AG10803 (cell line): ENCODE measurements around the gene SLC4A4.

Experiments used
- DNase-seq: peaks from one replicate; pipeline ENCODE4 v3.0.0; 2010; ENCODE audit warnings: low read depth
- H3K4me3 ChIP-seq: 2 replicates; pipeline ENCODE4 v1.5.1; 2011; ENCODE audit warnings: mild to moderate bottlenecking, low read length, control low read depth
- TF ChIP-seq, protein P1 (sequence below): conservative IDR thresholded peaks from 2 replicates; pipeline ENCODE4 v1.5.1; 2011; ENCODE audit warnings: mild to moderate bottlenecking, low read length, control low read depth, inconsistent platforms

Gene SLC4A4

DNA sequence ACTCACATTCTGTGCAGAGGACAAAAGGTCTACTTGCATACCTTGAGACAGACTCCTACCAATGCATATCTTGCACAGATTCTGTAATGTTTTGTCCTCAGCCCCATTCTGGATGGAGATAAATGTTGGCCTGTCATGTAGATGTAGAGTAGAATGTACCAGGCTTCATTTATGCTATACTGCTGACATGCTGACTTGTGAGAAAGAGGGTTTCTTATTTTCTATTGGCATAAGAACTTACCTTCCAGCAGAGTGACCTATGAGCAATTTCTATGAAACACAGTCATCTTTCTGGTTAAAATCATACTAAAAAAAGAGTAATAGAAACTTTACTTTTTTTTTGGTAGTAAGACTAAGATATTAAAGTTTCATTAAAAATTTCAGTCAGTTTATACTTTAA, 17.2 kb downstream of the SLC4A4 start:
- H3K4me3 ChIP-seq: no peak overlapping the region
- no peak for DNase-seq
- TF ChIP-seq, protein P1, sequence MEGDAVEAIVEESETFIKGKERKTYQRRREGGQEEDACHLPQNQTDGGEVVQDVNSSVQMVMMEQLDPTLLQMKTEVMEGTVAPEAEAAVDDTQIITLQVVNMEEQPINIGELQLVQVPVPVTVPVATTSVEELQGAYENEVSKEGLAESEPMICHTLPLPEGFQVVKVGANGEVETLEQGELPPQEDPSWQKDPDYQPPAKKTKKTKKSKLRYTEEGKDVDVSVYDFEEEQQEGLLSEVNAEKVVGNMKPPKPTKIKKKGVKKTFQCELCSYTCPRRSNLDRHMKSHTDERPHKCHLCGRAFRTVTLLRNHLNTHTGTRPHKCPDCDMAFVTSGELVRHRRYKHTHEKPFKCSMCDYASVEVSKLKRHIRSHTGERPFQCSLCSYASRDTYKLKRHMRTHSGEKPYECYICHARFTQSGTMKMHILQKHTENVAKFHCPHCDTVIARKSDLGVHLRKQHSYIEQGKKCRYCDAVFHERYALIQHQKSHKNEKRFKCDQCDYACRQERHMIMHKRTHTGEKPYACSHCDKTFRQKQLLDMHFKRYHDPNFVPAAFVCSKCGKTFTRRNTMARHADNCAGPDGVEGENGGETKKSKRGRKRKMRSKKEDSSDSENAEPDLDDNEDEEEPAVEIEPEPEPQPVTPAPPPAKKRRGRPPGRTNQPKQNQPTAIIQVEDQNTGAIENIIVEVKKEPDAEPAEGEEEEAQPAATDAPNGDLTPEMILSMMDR: no peak

- TF ChIP-seq, protein P1: no peak
Measured at GRCh38 chr4:71356924-71357663, 18.3 kb downstream of the SLC4A4 start.

DNA sequence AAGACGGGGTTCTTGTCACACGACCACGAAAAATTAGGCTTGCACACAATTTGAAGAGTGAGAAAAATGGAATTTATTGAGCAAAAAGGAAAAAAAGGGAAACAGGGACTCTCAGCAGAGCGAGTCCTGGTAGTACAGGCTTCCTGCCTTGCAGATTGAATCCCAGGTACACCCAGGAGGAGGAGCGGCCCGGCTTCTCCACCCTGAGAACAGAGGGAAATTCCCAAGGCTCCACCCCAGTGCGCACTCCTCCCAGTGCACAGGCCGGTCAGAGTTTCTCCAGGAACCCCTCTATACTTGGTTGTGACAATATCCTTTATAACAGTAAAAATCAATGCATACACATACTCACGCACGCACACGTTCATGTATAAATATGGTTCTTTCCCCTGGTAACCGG, 22.0 kb downstream of the SLC4A4 start:
- no peak for DNase-seq
- no peak overlapping the region for H3K4me3 ChIP-seq
- TF ChIP-seq, protein P1: no peak

More at GRCh38 chr4:71356924-71357663, 18.3 kb downstream of the SLC4A4 start:
- no peak overlapping the region for H3K4me3 ChIP-seq
- DNase-seq: no peak

GRCh38 chr4:71361476-71361875, 22.7 kb downstream of the SLC4A4 start:
- TF ChIP-seq, protein P1: no peak
- DNase-seq: no peak
- no peak overlapping the region for H3K4me3 ChIP-seq

- H3K4me3 ChIP-seq: no peak overlapping the region
- TF ChIP-seq, protein P1: no peak
- DNase-seq: no peak
Measured at GRCh38 chr4:71366766-71367165, 27.9 kb downstream of the SLC4A4 start.

- TF ChIP-seq, protein P1: no peak
- no peak overlapping the region for H3K4me3 ChIP-seq
- no peak for DNase-seq
Measured at GRCh38 chr4:71367546-71367945, 28.7 kb downstream of the SLC4A4 start.

DNA sequence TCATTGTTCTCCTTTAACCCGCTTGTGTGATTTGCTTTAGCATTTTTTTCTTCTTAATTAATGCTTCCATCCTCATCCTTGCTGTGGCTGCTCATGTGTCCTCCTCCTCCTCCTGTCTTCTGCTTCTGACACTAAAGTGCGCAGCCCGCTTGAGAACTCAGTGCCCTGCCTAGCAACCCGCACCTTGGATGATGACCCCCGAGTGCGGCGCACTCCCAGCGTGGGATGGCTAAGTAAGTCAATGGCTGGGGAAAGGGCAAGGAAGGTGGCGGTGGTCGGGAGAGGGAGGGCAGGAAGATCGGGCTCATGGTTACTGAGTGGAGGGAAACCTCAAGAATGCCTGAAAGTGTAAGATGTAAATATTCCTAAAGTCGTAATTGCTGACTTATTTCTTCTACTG, 30.1 kb downstream of the SLC4A4 start:
- TF ChIP-seq, protein P1: no peak
- no peak for DNase-seq
- no peak overlapping the region for H3K4me3 ChIP-seq
